Ishikawa (cell line): ENCODE measurements around the gene EEF1AKMT3.
A peak's percentile ranks its signal among the peaks of the same experiment; 100 is the strongest.

Source experiments
- CEBPB ChIP-seq: IDR thresholded peaks from 2 replicates; pipeline ENCODE4 v1.6.1; 2012
- CREB1 ChIP-seq: IDR thresholded peaks from 2 replicates; pipeline ENCODE4 v1.6.1; 2012; ENCODE audit warnings: low read depth
- EGR1 ChIP-seq: IDR thresholded peaks from 2 replicates; pipeline ENCODE4 v1.6.1; 2012
- EP300 ChIP-seq: IDR thresholded peaks from 2 replicates; pipeline ENCODE4 v1.6.1; 2012; ENCODE audit warnings: borderline replicate concordance
- FOXM1 ChIP-seq: IDR thresholded peaks from 2 replicates; pipeline ENCODE4 v1.6.1; 2012; ENCODE audit warnings: low read depth, borderline replicate concordance
- NFIC ChIP-seq: IDR thresholded peaks from 2 replicates; pipeline ENCODE4 v1.6.1; 2012
- RAD21 ChIP-seq: IDR thresholded peaks from 2 replicates; pipeline ENCODE4 v1.6.1; 2012; ENCODE audit warnings: low read depth
- TAF1 ChIP-seq: IDR thresholded peaks from 2 replicates; pipeline ENCODE4 v1.6.1; 2012; ENCODE audit warnings: low read depth, mild to moderate bottlenecking
- TCF12 ChIP-seq: IDR thresholded peaks from 2 replicates; pipeline ENCODE4 v1.6.1; 2012; ENCODE audit warnings: low read depth
- TEAD4 ChIP-seq: IDR thresholded peaks from 2 replicates; pipeline ENCODE4 v1.6.1; 2012
- YY1 ChIP-seq: IDR thresholded peaks from 2 replicates; pipeline ENCODE4 v1.6.1; 2012; ENCODE audit warnings: low read depth
- ZBTB7A ChIP-seq: IDR thresholded peaks from 2 replicates; pipeline ENCODE4 v1.6.1; 2012; ENCODE audit warnings: low read depth
- TF ChIP-seq, protein P1 (sequence below): IDR thresholded peaks from 2 replicates; pipeline ENCODE4 v1.6.1; 2012
- TF ChIP-seq, protein P2 (sequence below): IDR thresholded peaks from 2 replicates; pipeline ENCODE4 v1.6.1; 2012; ENCODE audit warnings: low read depth, mild to moderate bottlenecking
- TF ChIP-seq, protein P3 (sequence below): IDR thresholded peaks from 2 replicates; pipeline ENCODE4 v1.6.1; 2012

Gene EEF1AKMT3

GRCh38 chr12:57809425-57809824, 37.0 kb downstream of the EEF1AKMT3 start:
- TF ChIP-seq ZBTB7A: no peak

GRCh38 chr12:57810450-57810849, 38.0 kb downstream of the EEF1AKMT3 start:
- TF ChIP-seq YY1 (no peak), EP300 (no peak), NFIC (peak; percentile 75), CEBPB (no peak)
- TF ChIP-seq, protein P1, sequence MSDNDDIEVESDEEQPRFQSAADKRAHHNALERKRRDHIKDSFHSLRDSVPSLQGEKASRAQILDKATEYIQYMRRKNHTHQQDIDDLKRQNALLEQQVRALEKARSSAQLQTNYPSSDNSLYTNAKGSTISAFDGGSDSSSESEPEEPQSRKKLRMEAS: no peak
- TF ChIP-seq, protein P2, sequence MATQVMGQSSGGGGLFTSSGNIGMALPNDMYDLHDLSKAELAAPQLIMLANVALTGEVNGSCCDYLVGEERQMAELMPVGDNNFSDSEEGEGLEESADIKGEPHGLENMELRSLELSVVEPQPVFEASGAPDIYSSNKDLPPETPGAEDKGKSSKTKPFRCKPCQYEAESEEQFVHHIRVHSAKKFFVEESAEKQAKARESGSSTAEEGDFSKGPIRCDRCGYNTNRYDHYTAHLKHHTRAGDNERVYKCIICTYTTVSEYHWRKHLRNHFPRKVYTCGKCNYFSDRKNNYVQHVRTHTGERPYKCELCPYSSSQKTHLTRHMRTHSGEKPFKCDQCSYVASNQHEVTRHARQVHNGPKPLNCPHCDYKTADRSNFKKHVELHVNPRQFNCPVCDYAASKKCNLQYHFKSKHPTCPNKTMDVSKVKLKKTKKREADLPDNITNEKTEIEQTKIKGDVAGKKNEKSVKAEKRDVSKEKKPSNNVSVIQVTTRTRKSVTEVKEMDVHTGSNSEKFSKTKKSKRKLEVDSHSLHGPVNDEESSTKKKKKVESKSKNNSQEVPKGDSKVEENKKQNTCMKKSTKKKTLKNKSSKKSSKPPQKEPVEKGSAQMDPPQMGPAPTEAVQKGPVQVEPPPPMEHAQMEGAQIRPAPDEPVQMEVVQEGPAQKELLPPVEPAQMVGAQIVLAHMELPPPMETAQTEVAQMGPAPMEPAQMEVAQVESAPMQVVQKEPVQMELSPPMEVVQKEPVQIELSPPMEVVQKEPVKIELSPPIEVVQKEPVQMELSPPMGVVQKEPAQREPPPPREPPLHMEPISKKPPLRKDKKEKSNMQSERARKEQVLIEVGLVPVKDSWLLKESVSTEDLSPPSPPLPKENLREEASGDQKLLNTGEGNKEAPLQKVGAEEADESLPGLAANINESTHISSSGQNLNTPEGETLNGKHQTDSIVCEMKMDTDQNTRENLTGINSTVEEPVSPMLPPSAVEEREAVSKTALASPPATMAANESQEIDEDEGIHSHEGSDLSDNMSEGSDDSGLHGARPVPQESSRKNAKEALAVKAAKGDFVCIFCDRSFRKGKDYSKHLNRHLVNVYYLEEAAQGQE: no peak
- TF ChIP-seq, protein P3, sequence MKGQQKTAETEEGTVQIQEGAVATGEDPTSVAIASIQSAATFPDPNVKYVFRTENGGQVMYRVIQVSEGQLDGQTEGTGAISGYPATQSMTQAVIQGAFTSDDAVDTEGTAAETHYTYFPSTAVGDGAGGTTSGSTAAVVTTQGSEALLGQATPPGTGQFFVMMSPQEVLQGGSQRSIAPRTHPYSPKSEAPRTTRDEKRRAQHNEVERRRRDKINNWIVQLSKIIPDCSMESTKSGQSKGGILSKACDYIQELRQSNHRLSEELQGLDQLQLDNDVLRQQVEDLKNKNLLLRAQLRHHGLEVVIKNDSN: no peak

DNA sequence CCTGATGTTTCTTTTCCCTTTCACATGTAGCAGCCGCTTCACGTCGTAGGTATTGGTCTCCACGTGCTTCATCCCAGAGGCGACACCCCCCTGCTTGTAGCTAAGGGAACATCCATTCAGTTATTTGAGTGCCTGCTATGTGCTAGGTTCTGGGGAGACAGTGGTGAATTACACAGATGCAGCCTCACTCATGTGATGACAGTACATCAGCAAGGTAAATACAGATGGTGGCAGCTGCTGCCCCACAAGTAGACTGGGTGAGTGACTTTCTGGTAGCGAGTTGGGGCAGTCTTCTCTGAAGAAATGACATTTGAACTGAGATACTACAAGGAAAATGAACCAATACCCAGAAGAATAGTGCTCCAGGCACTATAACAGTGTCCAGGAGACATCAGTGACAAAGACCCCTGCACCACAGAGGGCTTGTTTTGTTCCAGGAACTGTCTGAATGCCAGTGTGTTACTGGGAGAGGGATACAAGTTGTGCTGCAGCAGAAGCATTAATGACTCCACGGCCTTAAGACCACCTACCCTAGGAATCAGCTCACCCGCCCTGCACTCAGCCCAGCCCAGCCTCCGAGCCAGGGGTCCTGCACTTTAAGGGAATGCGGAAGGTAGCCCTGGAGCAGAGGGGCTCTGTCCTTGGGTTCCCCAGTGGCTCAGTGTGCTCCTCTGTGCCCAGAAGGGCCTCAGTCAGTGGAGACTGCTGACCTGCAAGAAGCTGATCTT, 38.8 kb downstream of the EEF1AKMT3 start:
- no peak for TF ChIP-seq CEBPB
- TF ChIP-seq, protein P1: no peak

DNA sequence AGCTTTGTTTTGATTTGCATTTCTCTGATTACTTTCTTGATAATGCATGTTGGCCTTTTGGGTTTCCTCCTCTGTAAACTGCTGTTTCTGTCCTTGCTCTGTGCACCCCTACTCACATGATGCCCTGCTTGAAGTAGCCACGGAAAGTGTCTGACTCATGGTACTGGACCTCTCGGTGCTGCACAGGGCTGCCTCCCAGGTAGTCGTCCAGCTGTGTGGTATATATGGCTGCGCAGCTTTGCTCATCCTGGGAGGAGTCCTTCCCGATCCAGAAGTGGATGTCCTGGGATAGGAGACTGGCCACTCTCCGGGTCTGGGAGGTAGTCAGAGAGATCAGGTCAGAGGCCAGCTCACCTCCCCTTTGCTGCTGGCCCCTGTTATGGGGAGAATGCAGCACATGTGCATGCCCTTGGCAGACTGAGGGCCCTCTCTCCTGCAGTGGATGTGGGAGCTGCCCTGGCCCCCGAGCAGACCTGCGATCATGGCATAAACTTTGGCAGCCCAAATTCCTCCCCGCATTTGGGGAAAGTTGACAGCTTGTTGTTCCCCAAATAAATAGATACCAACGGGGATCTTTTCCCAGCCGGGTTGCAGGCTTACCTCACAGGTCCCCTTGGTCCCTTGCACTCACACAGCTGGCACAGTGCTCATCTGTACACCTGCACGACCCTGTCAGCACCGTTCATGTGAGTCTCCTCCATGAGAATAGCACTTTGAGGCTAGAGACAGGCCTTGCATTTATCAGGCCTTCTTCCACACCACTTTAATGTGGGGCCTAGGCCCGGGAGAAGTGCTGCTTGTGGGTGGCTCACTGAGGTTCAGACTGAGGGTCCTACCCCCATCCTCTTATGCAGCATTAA, 40.9 kb downstream of the EEF1AKMT3 start:
- TF ChIP-seq RAD21 (no peak), EGR1 (no peak), ZBTB7A (no peak), NFIC (no peak), FOXM1 (no peak), EP300 (no peak), TEAD4 (no peak), TAF1 (no peak), CREB1 (no peak), CEBPB (no peak), TCF12 (no peak), YY1 (no peak)
- TF ChIP-seq, protein P2: no peak
- TF ChIP-seq, protein P1: no peak
- TF ChIP-seq, protein P3: no peak

DNA sequence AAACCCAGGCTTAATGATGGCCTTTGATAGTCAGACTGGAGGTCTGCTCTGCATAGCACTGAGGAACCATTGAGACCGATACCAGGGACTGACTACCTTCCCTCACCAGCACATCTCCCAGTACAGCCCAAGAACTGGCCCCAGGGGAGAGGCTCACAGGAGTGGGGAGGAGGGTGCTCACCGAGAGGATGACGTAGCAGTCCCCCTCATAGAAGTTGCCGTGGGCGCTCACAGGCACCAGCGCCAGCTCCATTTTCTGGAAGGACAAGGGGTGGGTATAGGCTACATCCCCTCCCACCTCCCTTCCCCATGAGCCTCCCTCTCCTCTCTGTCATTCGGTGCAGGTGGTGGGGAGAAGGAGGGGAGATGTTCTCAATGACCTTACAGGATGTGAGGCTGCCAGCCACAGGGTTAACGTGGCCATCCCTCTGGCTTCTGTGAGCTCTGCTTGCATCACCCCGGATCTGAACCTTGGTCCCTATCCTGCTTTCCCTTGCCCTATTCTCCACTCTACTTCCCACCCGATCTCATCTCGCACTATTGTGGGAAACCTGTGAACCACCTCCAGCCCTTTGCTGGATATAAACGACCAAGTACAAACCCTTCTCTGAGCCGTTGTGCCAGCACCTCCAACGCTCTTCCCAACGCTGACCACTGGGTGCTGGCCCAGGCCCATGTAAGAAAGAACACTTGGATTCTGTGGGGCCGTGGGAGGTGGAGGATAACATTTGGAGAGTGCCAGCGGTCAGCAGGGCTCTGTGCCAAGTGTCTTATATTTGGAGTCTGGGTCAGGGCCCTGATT, 41.8 kb downstream of the EEF1AKMT3 start:
- TF ChIP-seq, protein P3: no peak
- TF ChIP-seq NFIC (no peak), RAD21 (no peak), CREB1 (no peak), CEBPB (no peak), TEAD4 (no peak), TCF12 (no peak), EP300 (no peak), YY1 (no peak)
- TF ChIP-seq, protein P1: no peak
- TF ChIP-seq, protein P2: no peak
